Smooth muscle cell (in vitro differentiated cells): ENCODE measurements around the gene KRTAP22-2. TPM values are rescaled to one million over a fixed set of nuclear protein-coding genes. Genes with fewer than 3 reads are reported as not detected.

ENCODE experiments used
- DNase-seq: peaks from one replicate; lab custom pipeline; 2025; ENCODE audit not compliant: unreplicated experiment; lab: John Stamatoyannopoulos, UW
- H2AFZ ChIP-seq: fragments of 200-600 bp; sonication (generic); 2 replicates; pipeline ENCODE4 v1.6.0; 2016; ENCODE audit warnings: antibody characterized with exemption, low read depth, mild to moderate bottlenecking
- H3F3A ChIP-seq: fragments of 200-600 bp; sonication (generic); 2 replicates; pipeline ENCODE4 v1.6.0; 2017; ENCODE audit warnings: antibody characterized with exemption, low read depth
- H3K27ac ChIP-seq: fragments of 200-600 bp; sonication (generic); 2 replicates; pipeline ENCODE4 v1.5.1; 2016; ENCODE audit warnings: low read depth, mild to moderate bottlenecking
- H3K27me3 ChIP-seq: fragments of 200-600 bp; sonication (generic); 2 replicates; pipeline ENCODE4 v1.6.1; 2016; ENCODE audit warnings: low read depth, mild to moderate bottlenecking
- H3K36me3 ChIP-seq: fragments of 200-600 bp; sonication (generic); 2 replicates; pipeline ENCODE4 v1.5.1; 2016; ENCODE audit warnings: low read depth
- H3K4me1 ChIP-seq: fragments of 200-600 bp; sonication (generic); 2 replicates; pipeline ENCODE4 v1.5.1; 2016; ENCODE audit warnings: low read depth
- H3K4me2 ChIP-seq: fragments of 200-600 bp; sonication (generic); 2 replicates; pipeline ENCODE4 v1.6.0; 2016; ENCODE audit warnings: mild to moderate bottlenecking
- H3K4me3 ChIP-seq: fragments of 200-600 bp; sonication (generic); 2 replicates; pipeline ENCODE4 v1.5.1; 2016; ENCODE audit warnings: mild to moderate bottlenecking
- H3K79me2 ChIP-seq: fragments of 200-600 bp; sonication (generic); 2 replicates; pipeline ENCODE4 v1.6.0; 2016; ENCODE audit warnings: low read depth, mild to moderate bottlenecking
- H3K9ac ChIP-seq: fragments of 200-600 bp; sonication (generic); 2 replicates; pipeline ENCODE4 v1.6.0; 2016; ENCODE audit warnings: low read depth
- H3K9me3 ChIP-seq: fragments of 200-600 bp; sonication (generic); replicated peaks from 2 replicates; pipeline ENCODE4 v1.5.1; 2016; ENCODE audit warnings: low read depth
- H4K20me1 ChIP-seq: fragments of 200-600 bp; sonication (generic); 2 replicates; pipeline ENCODE4 v1.6.0; 2016; ENCODE audit warnings: low read depth
- WGBS: methylation state at CpG from one replicate; pipeline ENCODE4 v1.1.7; 2016; ENCODE audit warnings: low lambda C conversion rate; 5-methylcytosine and 5-hydroxymethylcytosine counted together
- polyA plus RNA-seq: library from polyadenylated mRNA; unstranded; fragments of >200 nt; fragmentation: Nextera tagmentation; extraction: Ambion mirVana; gene quantifications from 2 replicates; pipeline ENCODE4 v1.2.1, GENCODE V29; 2016
- total RNA-seq: library from RNA; depleted of rRNA; stranded (reverse); fragments of >200 nt; gene quantifications from 2 replicates; pipeline ENCODE4 v1.2.3, GENCODE V29; 2014
- TF ChIP-seq, protein P1 (sequence below): fragments of 200-600 bp; sonication (generic); IDR thresholded peaks from 2 replicates; pipeline ENCODE4 v1.5.1; 2017; ENCODE audit warnings: borderline replicate concordance, mild to moderate bottlenecking, antibody characterized with exemption; ENCODE audit not compliant: insufficient read depth, poor library complexity, severe bottlenecking

The KRTAP22-2 gene
- total and polyA plus RNA-seq, 2 experiments from 2014 or later = not detected

DNA sequence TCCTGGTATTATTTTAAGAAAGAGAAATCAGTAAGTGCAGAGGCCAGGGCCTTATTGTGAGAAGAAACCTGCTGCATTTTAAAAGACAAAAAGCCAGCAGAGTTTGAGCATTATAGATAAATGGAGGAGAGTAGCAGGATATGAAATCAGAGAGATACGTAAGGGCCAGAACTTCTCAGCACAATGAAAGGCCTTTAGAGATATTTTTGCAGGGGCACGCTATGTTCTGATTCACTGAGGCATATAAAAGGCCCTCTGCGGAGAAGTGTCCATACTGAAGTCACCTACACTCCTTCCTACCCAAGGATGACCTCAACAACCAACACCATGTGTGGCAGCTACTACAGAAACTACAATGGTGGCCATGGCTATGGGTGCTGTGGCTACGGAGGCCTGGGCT lies 1.9 kb upstream of the KRTAP22-2 start, which contains the start of gene KRTAP6-3:
Gene KRTAP6-3, plus strand, starts transcription at position 301 of the 400 bp plus-strand sequence. Its CDS starts 6 bp downstream, at position 307.
- no peak within 1 kb of the TSS for H2AFZ ChIP-seq
- DNase-seq = no peak
- TF ChIP-seq, protein P1, sequence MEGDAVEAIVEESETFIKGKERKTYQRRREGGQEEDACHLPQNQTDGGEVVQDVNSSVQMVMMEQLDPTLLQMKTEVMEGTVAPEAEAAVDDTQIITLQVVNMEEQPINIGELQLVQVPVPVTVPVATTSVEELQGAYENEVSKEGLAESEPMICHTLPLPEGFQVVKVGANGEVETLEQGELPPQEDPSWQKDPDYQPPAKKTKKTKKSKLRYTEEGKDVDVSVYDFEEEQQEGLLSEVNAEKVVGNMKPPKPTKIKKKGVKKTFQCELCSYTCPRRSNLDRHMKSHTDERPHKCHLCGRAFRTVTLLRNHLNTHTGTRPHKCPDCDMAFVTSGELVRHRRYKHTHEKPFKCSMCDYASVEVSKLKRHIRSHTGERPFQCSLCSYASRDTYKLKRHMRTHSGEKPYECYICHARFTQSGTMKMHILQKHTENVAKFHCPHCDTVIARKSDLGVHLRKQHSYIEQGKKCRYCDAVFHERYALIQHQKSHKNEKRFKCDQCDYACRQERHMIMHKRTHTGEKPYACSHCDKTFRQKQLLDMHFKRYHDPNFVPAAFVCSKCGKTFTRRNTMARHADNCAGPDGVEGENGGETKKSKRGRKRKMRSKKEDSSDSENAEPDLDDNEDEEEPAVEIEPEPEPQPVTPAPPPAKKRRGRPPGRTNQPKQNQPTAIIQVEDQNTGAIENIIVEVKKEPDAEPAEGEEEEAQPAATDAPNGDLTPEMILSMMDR = no peak

GRCh38 chr21:30582870-30583269 lies 7.3 kb downstream of the KRTAP22-2 start:
- Histone ChIP-seq H3K4me2 (no peak overlapping the region), H3K36me3 (no peaks in the 10 kb centered on the region), H3K27ac (no peak overlapping the region), H3K9me3 (no peaks in the 10 kb centered on the region), H2AFZ (no peak overlapping the region), H4K20me1 (no peaks in the 10 kb centered on the region), H3K79me2 (no peaks in the 10 kb centered on the region), H3K4me1 (no peaks in the 10 kb centered on the region), H3K4me3 (no peak overlapping the region), H3F3A (no peaks in the 10 kb centered on the region), H3K9ac (no peak overlapping the region), H3K27me3 (no peaks in the 10 kb centered on the region)
- DNase-seq = no peak
- 71% methylated on average over 1 of the region's 1 CpG for WGBS
- TF ChIP-seq, protein P1 = no peak

More for the DNA sequence above, 1.9 kb upstream of the KRTAP22-2 start, which contains the start of gene KRTAP6-3:
- no peaks in the 10 kb centered on the region for H3K79me2 ChIP-seq
- H3K27ac ChIP-seq = no peak within 1 kb of the TSS
- no peaks in the 10 kb centered on the region for H3K9me3 ChIP-seq
- no peaks in the 10 kb centered on the region for H3K36me3 ChIP-seq
- H3K9ac ChIP-seq = no peak within 1 kb of the TSS
- no peaks in the 10 kb centered on the region for H3K4me1 ChIP-seq
- no peak within 1 kb of the TSS for H3K4me3 ChIP-seq
- H3F3A ChIP-seq = no peaks in the 10 kb centered on the region
- H3K4me2 ChIP-seq = no peak within 1 kb of the TSS
- no peaks in the 10 kb centered on the region for H3K27me3 ChIP-seq
- H4K20me1 ChIP-seq = no peaks in the 10 kb centered on the region
- 84% methylated on average over 4 of the region's 4 CpGs for WGBS

GRCh38 chr21:30580132-30580531 lies 10.1 kb downstream of the KRTAP22-2 start:
- H3K79me2 ChIP-seq = no peaks in the 10 kb centered on the region
- no peak overlapping the region for H3K4me3 ChIP-seq
- DNase-seq = no peak
- no peaks in the 10 kb centered on the region for H3K4me1 ChIP-seq
- H2AFZ ChIP-seq = no peak overlapping the region
- H4K20me1 ChIP-seq = no peaks in the 10 kb centered on the region
- H3K9ac ChIP-seq = no peak overlapping the region
- TF ChIP-seq, protein P1 = no peak
- H3K9me3 ChIP-seq = no peaks in the 10 kb centered on the region
- H3K27ac ChIP-seq = no peak overlapping the region
- H3K4me2 ChIP-seq = no peak overlapping the region
- 75% methylated on average over 3 of the region's 3 CpGs for WGBS
- H3K36me3 ChIP-seq = no peaks in the 10 kb centered on the region
- H3F3A ChIP-seq = no peaks in the 10 kb centered on the region
- H3K27me3 ChIP-seq = no peaks in the 10 kb centered on the region

DNA sequence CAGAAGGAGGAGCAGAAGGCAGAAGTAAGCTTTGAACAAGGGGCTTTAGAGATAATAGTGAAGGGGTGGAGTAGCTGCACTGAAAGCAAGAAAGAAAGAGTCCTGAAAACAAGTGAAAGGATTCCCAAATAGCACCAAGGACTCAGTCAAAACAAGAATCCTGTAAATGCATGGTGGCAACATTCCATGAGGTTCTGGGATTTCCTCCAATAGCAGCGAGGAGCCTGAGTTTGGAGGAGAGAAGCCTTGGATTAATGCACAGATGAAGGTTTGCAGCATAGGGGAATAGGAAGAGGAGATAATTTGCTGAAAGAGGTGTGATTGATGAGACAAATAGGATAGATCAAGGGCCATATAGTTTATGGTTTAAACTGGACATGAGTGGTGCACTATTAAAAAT lies 10.9 kb downstream of the KRTAP22-2 start:
- Histone ChIP-seq H3F3A (no peaks in the 10 kb centered on the region), H2AFZ (no peak overlapping the region), H3K4me3 (no peak overlapping the region), H3K79me2 (no peaks in the 10 kb centered on the region), H3K4me2 (no peak overlapping the region), H3K36me3 (no peaks in the 10 kb centered on the region), H3K9ac (no peak overlapping the region), H4K20me1 (no peaks in the 10 kb centered on the region), H3K27me3 (no peaks in the 10 kb centered on the region), H3K9me3 (no peaks in the 10 kb centered on the region), H3K27ac (no peak overlapping the region), H3K4me1 (no peaks in the 10 kb centered on the region)
- TF ChIP-seq, protein P1 = no peak
- 60% methylated on average over 1 of the region's 1 CpG for WGBS
- no peak for DNase-seq
